NCI-H2227 treated with DMSO at 0.1 percent for 48 hours (cell line): Measurements from ENCODE around the gene CERKL.

Experiments
- DNase-seq: peaks from one replicate; lab custom pipeline; 2025; lab: John Stamatoyannopoulos, UW

Gene CERKL

DNA sequence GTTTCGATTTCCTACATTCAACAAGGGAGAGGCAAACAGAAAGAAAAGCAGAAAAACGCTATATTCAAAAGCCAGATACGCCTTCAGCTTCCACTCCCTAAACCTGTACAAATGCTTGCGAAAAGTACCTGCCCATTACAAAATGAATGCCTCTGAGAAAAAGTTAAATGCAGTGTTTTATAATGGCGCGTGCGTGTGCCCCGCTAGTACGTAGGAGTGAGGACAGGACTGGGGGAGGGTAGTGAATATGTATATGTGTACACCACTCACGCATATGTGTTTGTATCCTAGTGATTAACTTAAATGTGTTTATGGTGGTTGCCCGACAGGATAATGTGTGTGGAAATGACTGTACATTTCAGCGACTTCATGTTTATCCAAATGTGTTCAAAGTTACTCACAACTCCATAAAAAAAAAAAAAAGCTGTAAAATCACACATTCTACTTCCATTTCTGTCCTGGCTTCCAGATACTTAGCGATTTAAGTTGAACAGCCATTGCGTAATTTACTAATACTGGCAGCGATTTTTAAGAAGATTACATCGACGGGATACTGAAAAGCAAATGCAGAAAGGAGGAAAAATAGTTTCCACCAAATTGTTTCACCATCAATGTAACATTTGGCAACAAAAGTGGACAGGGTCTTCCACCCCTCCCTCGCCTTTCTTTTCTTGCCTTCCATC is 22.1 kb upstream of the CERKL start:
- peak; percentile 36 for DNase-seq

DNA sequence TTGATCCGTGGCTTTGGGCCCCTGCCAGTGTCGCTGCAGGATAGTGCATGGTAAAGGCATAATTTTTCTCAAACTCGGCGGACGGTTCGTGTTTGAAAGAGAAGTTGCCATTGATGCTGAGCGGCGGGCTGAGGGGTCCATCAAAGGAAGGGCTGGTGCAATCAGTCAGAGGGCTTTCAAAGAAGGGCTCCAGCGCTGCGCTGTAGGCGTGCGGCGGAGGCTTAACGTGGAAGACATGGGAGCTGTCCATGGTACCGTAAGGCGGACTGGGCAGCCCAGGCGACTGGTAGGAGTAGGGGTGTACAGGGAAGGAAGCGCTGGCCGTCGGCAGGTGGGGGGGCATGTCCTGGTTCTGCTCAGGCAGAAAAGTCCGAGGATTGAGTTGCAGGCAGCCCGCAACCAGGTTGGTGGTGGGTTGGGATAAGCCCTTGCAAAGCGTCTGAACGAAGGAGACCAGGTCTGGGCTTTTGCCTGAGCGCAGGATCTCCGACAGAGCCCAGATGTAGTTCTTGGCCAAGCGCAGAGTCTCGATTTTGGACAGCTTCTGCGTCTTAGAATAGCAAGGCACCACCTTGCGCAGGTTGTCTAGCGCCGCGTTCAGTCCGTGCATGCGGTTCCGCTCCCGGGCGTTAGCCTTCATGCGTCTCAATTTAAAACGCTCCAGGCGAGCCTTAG is 21.1 kb upstream of the CERKL start:
- DNase-seq = no peak

DNA sequence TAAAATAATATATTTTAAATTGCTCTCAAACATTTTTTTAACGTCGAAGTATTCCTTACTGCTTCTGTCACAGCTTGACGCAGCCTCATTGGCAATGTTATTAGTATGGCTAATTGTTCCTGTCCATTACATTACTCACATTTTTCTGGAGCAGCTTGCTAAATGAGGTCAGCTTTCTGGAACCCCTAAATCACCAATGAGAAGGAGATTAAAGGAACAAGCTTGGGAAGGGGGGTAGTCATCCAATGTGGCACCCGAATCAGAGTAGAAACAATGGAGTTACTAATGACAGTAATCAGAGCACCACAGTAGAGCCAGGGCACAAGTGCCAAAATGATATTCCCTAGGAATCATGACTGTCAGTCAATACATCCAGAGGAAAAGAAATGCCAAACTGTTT is 18.3 kb upstream of the CERKL start:
- no peak for DNase-seq

DNA sequence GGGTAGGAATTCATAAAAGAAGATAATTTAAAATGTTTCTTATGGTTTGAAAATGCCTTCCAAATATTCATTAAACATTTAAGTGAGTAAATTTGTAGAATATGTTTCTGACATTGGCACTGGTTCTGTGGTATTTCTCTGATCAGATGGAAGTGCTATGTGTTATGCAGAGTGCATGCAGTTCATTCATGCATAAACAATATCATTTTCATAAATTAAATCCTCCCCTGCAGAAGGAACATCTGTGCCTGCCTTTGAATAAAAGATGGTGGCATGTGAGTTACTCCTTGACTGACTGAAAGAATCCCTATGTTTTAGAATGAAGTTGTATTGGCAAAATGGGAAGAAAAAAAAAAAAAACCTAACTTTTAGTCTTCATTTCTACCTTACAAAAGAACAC is 17.6 kb upstream of the CERKL start:
- no peak for DNase-seq

DNA sequence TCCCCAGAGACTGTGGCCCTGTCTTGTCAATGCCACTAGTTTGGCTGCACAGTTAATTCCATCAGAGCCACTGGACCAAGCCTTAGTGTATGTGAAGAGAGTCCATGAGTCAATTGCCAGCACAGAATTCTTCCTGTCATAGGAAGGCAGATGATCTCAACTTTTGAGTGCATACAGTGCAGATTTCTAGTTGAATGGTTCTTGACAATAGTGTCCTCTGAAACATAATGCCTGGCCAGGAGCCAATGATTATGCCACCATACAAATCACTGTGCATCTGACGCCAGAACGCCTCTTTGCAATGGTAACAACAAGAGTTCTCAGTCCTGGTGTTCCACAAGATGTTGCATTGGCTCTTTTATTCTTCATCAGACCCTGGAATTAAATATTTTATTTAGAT is 16.3 kb upstream of the CERKL start:
- DNase-seq = peak; percentile 80

DNA sequence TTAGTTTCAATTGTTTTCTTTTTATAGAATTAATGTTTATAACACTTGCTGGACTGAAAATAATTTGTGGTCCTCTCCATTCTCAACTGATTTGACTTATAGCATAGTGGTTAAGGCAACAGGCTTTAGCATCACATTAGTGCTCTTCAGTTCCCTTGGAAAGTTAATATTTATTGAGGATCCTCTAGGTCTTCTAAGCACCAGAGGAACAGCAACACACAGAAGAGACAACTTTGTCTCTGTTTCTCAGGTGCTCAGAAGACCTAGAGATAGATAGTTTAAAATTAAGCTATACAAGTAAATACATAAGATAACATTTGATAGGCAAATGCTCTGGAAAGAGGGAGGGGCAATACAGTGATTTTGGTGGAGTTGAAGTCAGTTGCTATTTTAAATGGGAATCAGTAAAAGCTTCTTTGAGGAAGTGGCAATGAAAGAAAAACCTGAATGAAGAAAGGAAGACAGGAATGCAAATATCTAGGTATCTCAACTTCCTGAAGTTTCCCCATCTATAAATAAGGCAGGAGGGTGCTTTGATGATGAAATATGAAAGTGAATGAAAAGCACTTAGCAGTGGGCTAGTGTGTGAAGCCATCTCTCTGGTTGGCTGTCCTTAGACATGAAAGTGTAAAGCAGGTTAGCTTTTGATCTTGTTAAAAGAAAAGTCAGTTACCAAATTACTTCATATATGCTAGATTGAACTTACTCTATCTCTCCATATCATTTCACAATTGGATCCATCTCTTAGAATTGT is 15.5 kb upstream of the CERKL start:
- no peak for DNase-seq

DNA sequence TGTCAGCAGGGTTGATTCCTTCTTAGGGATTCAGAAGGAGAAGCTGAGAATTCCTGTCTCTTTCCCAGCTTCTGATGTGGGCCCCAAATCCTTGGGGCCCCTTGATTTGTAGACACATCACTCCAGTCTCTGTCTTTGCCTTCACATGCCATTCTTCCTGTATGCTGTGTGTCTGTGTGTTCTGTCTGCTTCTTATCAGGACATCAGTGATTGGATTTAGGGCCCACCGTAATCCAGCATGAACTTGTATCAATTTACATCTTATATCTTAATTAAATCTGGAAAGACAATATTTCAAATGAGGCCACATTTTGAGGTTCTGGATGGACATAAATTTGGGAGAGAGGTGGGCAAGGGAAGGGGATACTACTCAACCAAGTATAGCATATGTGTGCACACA is 13.7 kb upstream of the CERKL start:
- no peak for DNase-seq

DNA sequence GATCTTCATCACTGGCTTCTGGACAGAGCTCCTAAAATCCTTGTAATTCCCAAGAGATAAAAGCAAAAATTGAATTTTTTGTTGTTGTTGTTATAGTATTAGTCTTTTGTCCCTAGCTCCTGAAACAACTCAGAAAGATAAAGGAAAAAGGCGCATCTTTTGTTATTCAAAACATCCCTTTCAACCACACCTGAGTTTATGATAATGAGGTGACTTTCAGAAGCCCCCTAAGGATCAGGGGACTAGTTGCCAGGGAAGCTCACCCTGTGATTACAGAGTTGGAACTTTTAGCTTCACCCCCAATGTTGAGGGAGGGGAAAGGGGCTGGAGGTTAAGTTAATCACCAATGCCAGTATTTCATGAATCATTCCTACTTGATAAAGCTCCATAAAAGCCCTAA is 10.3 kb upstream of the CERKL start:
- DNase-seq = no peak

DNA sequence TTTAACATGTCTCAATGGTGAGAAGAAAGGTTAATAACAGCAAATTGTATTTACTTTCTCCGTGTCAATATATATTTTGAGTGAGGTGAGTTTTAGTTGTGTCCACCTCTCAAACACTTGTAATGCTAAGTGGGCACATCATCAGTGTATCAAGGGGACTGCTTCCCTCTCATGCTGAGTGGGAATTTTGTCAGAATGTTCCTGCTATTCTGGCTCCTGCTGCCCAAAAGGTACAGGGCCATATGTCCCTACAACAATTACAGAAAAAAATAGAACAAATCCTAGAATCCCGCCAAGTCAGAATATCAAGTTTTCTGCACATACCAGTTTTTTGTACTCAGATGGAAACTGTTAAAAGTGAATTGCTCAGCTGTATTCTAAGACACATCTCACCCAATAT is 5.4 kb upstream of the CERKL start:
- no peak for DNase-seq

DNA sequence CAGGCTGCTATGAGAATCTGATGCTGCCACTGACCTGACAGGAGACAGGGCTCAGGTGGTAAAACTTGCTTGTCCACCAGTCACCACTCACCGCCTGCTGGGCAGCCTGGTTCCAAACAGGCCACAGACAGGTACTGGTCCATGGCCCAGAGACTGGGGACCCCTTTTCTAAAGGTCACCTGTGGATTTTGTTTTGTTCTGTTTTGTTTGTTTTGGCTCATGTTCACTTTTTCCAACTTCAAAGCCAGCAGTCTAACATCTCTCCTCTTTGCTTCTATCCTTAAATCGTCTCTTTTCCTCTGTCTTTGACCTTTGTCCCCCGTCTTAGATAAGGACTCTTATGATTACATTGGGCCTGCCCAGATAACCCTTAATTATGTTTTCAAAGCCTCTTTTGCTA is 3.3 kb upstream of the CERKL start:
- peak; percentile 77 for DNase-seq

DNA sequence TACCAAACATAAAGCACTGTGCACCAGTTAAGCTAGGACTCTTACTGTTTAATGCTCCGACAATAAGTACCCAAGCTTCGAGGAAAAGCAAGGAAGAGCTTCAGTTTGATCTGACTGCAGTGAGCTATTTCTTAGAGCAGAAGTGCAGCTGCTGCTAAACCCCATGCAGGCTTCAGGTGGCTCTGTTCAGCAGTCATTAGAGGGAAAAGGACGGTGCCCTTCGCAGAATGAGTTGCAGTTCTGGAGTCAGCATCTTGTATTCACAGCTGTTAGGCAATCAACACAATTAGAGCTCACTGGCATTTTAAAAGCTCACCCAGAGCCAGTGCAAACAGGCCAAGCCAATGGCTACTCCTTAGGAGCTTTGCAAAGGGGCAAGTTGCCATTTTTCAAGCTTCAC is 1.5 kb upstream of the CERKL start:
- peak; percentile 46 for DNase-seq

DNA sequence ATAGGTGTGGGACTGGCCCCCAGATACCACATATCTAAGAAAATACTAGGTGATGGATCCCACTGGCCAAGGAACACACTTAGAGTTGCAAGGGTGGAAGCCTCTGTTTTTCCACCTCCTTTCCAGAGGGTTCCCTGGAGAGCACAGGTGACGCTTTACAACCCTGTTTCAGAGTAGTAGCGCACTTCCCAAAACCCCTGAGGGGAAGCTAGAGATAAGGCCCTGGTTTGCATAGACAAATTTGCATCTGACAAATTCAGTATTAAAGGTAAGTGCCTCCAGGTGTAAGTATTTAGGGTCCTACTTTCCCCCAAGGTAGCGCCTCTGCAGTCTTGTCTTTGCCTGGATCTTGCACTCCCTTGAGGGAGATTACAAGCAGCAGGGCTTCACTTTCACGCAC is 474 bp upstream of the CERKL start:
- DNase-seq = no peak

DNA sequence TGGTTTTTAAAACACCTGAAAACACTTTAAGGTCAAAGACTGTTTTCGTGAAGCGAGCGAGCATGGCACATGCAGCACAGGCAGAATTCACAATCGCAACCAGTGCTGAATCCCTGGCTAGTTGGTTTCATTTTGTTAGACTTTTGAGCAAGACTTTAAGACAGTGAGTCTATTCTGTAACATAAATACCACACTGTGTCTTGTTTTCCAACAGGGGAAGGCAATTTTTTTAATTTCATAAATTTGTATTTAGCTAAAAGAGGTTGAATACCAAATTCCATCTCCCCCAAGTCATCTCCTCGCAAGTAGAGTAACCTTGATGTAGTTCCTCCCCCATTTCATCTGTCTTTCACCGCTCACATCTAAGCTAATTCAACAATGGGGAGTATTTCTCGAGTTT is 1.4 kb downstream of the CERKL start:
- DNase-seq = no peak

DNA sequence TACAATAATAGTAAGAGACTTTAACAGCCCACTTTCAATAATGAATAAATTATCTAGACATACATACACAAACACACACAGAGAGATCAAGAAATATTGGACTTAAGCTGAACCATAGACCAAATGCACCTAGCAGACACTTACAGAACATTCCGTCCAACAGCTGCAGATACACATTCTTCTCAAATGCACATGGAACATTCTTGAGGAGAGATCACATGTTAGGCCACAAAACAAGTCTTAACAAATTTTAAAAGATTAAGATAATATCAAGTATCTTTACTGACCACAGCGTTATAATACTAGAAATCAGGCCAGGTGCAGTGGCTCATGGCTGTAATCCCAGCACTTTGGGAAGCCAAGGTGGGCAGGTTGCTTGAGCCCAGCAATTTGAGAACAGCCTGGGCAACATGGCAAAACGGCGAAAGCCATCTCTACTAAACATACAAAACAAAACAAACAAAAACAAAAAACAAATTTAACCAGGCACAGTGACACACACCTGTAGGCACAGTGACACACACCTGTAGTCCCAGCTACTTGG is 7.4 kb downstream of the CERKL start:
- DNase-seq = no peak

DNA sequence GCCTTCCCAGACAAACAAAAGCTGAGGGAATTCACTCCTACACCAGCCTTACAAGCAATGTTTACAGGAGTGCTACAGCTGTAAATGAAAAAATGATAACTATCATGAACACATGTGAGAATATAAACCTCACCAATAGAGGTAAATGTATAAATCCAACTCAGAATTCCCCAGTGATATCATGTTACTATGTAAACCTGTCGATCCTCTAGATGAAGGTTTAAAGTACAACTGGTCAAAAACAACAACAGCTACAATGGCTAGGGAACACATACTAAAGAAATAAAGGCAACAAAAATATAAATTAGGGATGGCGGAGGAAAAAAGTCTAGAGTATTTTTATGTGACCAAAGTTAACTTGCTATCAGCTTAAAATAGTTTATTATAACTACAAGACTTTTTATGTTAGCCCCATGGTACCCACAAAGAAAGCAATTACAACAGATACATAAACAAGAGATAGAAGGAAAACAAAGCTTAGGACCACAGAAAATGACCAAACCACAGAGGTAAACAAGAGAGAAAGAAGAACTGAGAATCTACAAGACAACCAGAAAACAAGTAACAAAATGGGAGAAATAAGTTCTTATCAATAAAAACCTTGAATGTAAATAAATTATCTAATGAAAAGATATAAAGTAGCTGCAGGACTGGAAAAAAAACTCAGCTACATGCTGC is 8.3 kb downstream of the CERKL start:
- no peak for DNase-seq

DNA sequence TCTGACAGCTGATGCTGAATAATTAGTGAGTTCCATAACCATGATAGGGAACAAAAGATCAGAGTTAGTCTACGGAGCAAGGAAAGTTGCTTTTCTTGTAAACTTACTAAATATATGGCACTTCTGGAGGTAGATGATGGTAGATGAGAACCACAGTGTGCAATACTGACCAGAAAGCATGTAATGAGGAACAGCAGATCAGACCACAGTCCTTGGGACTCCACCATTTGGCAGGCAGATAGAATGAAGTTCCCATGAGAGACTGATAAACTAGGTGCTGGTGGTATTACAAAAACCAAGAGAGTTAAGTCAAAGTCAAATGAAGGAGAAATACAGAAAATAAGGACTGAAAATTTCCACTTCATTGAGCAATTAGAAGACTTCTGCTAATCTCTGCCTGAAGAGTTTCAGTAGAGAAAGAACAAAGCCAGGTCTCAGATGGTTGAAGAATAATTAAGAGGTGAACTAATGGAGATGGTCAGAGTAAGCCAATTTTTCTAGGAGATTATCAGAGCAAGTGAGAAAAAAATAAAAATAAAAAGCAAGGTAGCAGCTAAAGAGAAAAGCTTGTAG is 10.4 kb downstream of the CERKL start:
- no peak for DNase-seq

DNA sequence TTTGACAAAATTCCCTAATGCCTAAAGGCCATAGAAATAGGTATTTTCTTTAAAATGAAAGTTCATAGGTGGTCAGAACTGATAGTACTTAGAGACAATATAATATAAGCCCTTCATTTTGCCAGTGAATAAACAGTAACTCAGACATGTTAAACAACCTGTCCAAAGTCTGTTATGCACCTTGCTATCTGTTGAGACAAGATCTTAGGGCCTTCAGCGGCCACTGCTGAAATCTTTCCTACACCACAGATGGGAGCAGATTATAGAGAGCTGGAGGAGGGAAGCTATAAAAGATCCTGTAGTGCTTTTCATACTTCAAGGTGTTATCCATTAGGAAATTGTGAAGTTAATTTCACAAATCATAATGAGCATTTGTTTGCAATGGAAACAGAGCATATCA is 13.8 kb downstream of the CERKL start:
- no peak for DNase-seq

DNA sequence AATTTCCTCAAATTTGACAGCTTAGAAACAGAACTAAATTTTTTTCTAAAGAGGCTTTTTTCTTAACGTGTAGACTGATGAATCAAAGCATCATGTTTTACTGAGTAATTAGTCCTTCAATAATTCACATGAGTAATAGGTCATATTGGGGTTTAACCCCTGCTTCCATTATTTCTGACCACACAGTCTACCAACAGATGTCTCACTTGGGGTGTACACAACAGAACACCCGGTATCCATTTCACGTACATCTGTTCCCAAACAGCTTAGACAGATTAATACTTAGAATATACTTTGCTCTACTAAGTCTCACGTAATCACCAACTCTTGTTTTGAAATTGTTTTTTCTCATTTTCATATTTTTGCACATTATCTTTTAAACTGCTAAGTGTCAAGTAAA is 14.8 kb downstream of the CERKL start:
- no peak for DNase-seq

DNA sequence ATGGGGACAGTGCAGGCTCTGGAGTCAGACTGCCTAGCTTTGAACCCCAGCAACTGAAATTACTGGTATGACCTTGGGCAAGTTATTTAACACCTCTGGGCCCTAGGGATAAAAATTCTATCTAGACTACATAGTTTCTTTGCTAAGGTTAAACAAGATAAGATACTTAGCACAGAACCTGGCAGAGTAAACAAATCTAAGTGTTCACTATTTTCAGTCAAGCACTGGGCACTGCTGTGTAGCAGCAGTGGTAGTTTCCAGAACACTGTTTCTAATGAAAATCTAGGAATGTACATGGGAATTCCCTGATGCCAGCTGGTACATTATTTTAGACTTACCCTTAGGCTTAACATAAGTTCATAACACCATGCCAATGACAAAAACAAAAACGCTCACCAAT is 17.2 kb downstream of the CERKL start:
- no peak for DNase-seq

DNA sequence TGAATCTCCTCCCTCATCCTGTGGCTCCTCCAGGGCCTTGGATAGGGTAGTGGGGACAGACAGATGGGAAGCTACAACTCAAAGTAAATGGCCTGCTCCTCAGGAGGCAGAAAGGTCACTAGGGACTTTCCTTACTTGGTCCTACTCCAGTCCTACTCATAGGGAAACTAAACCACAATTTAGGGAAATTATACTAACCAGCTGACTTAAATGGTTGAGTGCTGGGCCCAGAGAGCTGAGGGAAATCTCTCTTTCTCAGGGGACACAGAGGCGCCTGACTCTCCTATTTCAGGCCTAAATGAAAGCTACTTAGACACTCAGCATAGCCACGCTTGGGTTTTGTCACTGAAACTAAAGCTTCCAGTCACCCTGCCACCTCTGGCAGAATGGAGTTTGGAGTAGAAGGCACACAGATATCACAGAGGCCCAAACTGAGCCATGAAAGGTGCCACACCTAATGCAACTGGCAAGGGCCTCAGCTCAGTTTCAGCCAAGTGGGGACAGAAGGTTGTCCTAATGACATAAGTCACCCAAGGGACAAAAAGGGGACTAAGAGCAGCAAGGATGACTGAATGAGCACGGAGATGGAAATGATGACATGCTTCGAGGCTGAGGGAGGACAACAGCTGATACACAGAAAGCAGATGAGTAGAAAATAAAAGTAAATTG is 24.0 kb downstream of the CERKL start:
- no peak for DNase-seq
